Breast epithelium (tissue), 4 donors: ENCODE data around the gene ATG16L1. TPM values are rescaled to one million over a fixed set of nuclear protein-coding genes. Genes with fewer than 3 reads are reported as not detected.

Source experiments
- DNase-seq, 2 donors: peaks; one replicate each; pipeline ENCODE4 v3.0.0-alpha.2; 2019; ENCODE audit warnings: low spot score in 2 of 2
- H3K27ac ChIP-seq, 2 donors: fragments of 200-600 bp; sonication (generic) in 1 of 2; one replicate each; pipeline ENCODE4 v1.5.1; 2016 to 2019; ENCODE audit warnings: mild to moderate bottlenecking in 1 of 2
- H3K27me3 ChIP-seq, 2 donors: fragments of 200-600 bp; sonication (generic) in 1 of 2; one replicate each; pipeline versions ENCODE4 v1.5.1 to v1.6.0; 2017 to 2019; ENCODE audit warnings: control low read depth in 1 of 2, mild to moderate bottlenecking in 1 of 2
- H3K36me3 ChIP-seq: fragments of 200-600 bp; one replicate; pipeline ENCODE4 v1.5.1; 2019
- H3K4me1 ChIP-seq, 2 donors: fragments of 200-600 bp; sonication (generic); one replicate each; pipeline ENCODE4 v1.5.1; 2016 to 2019; ENCODE audit warnings: control low read depth in 1 of 2
- H3K4me3 ChIP-seq, 3 donors: fragments of 200-600 bp; sonication (generic); 1 replicate in 2 of 3; 2 replicates in 1 of 3; pipeline ENCODE4 v1.5.1; 2016 to 2019; ENCODE audit warnings: mild to moderate bottlenecking in 3 of 3, moderate library complexity in 2 of 3
- H3K9me3 ChIP-seq, 2 donors: fragments of 200-600 bp; sonication (generic) in 1 of 2; one replicate each; pipeline ENCODE4 v1.5.1; 2016 to 2019; ENCODE audit warnings: control low read depth in 1 of 2
- CTCF ChIP-seq, 3 donors: fragments of 450-650 bp; IDR thresholded peaks; one replicate each; pipeline ENCODE4 v1.5.1; 2016 to 2017; ENCODE audit warnings: antibody characterized with exemption in 3 of 3, mild to moderate bottlenecking in 3 of 3, moderate library complexity in 3 of 3
- POLR2A ChIP-seq: fragments of 450-650 bp; IDR thresholded peaks from one replicate; pipeline ENCODE4 v1.6.1; 2016; ENCODE audit warnings: antibody characterized with exemption, mild to moderate bottlenecking, moderate library complexity
- POLR2AphosphoS5 ChIP-seq, 3 donors: sonication (generic); formaldehyde crosslinking; IDR thresholded peaks; one replicate each; pipeline ENCODE4 v1.6.1; 2017; ENCODE audit warnings: antibody characterized with exemption in 3 of 3
- intact Hi-C: fragments of 100-400 bp; cut with DNase I; formaldehyde crosslinking; loops from one replicate; pipeline ENCODE4 v1.15.1; 2023; ENCODE audit warnings: low total_unique reads
- total RNA-seq, 3 donors: library from RNA; depleted of rRNA; stranded (reverse); fragments of >200 nt; gene quantifications; one replicate each; pipeline ENCODE4 v1.1.0, GENCODE V29; 2016

The ATG16L1 gene
- total RNA-seq, 3 donors from 2014 or later = 19.5 to 61.9 (median 46.0) TPM

DNA sequence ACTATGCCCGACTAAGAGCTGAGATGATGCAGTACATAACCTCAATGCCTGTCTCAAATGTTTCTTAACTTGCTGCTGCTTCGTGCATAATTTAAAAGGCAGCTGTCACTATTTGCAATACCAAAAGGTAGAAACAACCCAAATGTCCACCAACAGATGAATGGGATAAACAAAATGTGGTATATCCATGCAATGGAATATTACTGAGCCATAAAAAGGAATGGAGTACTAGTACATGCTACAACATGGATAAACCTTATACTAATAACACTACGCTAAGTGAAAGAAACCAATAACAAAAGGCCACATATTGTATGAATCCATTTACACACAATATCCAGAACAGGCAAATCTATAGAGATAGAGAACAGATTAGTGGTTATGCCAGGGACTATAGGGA, 89.8 kb downstream of the ATG16L1 start:
- H3K9me3 ChIP-seq = no peaks in the 10 kb centered on the region
- intact Hi-C loops = no loop called here

GRCh38 chr2:233342301-233342700, 90.8 kb downstream of the ATG16L1 start:
- peak in 1 of 2 donors; percentile 9 for DNase-seq
- H3K27me3 ChIP-seq = no peaks in the 10 kb centered on the region
- no peak overlapping the region for H3K27ac ChIP-seq
- TF ChIP-seq POLR2AphosphoS5 (IDR thresholded peaks at IDR 0.05) = no peak
- TF ChIP-seq POLR2A = no peak
- no peak for TF ChIP-seq CTCF (IDR thresholded peaks at IDR 0.05)
- H3K9me3 ChIP-seq = no peaks in the 10 kb centered on the region
- no peak overlapping the region for H3K4me3 ChIP-seq
- no peaks in the 10 kb centered on the region for H3K36me3 ChIP-seq
- no peaks in the 10 kb centered on the region for H3K4me1 ChIP-seq
- intact Hi-C loops = no loop called here

More for the DNA sequence above, 89.8 kb downstream of the ATG16L1 start:
- Histone ChIP-seq H3K27me3 (no peaks in the 10 kb centered on the region), H3K4me1 (no peaks in the 10 kb centered on the region), H3K27ac (no peak overlapping the region), H3K36me3 (no peaks in the 10 kb centered on the region), H3K4me3 (no peak overlapping the region)
- DNase-seq = no peak
- TF ChIP-seq POLR2AphosphoS5 (IDR thresholded peaks at IDR 0.05) = no peak
- no peak for TF ChIP-seq CTCF (IDR thresholded peaks at IDR 0.05)
- no peak for TF ChIP-seq POLR2A

DNA sequence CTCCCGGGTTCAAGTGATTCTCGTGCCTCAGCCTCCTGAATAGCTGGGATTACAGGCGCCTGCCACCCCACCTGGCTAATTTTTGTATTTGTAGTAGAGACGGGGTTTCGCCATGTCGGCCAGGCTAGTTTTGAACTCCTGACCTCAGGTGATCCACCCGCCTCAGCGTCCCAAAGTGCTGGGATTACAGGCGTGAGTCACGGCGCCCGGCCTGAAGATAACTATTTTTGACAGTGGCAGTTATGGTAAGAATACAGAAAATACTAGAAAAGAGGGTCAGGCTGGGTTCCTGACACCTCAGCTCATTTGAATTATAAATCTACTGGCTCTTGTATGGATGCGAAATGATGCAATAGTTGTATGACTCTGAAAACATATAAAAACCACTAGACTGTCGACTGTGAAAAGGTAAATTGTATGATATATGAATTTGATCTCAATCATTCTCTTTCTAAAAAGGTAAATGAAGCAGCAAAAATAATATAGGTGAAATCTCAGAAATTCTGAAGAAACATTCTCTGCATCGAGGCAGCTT, 91.8 kb downstream of the ATG16L1 start:
- no peak overlapping the region for H3K27ac ChIP-seq
- H3K4me1 ChIP-seq = no peaks in the 10 kb centered on the region
- intact Hi-C loops = no loop called here
- H3K27me3 ChIP-seq = no peaks in the 10 kb centered on the region
- no peaks in the 10 kb centered on the region for H3K36me3 ChIP-seq
- DNase-seq = peak in 1 of 2 donors; percentile 30
- H3K9me3 ChIP-seq = no peaks in the 10 kb centered on the region
- TF ChIP-seq POLR2A (no peak), POLR2AphosphoS5 (IDR thresholded peaks at IDR 0.05) (no peak), CTCF (IDR thresholded peaks at IDR 0.05) (no peak)
- H3K4me3 ChIP-seq = no peak overlapping the region

Other genes with a start within 250 kb of the ATG16L1 start
- 1 to 10 TPM in 2 of 3 donors, not detected in 1; 1.6 to 6.3 TPM for gene NGEF, start 238.4 kb upstream of the ATG16L1 start, total RNA-seq
- gene NEU2, start 219.0 kb upstream of the ATG16L1 start, total RNA-seq = not detected
- gene INPP5D, start 191.3 kb upstream of the ATG16L1 start, total RNA-seq = 10 to 100 TPM; 18.4 to 20.3 (median 20.0) TPM
- not detected for gene SAG, start 56.1 kb downstream of the ATG16L1 start, total RNA-seq
- 10 to 100 TPM; 17.1 to 41.3 (median 37.3) TPM for gene DGKD, start 102.8 kb downstream of the ATG16L1 start, total RNA-seq